GM21423 (cell line): ENCODE measurements around the gene ADGRV1.
"Not testable (repeated sequence)": the region's sequence is repeated elsewhere in the genome, so short reads cannot be mapped to it uniquely, and the experiment has no call there.

Experiments used
- ATAC-seq: cut with Tn5 transposase; IDR thresholded peaks from one replicate; pipeline ENCODE4 v1.9.1; 2021; ENCODE audit warnings: mild to moderate bottlenecking, moderate library complexity; ENCODE audit not compliant: unreplicated experiment

ADGRV1 gene

GRCh38 chr5:90645024-90645610 lies 86.5 kb downstream of the ADGRV1 start:
- no peak for ATAC-seq

- ATAC-seq = no peak
These were observed 92.2 kb downstream of the ADGRV1 start for GRCh38 chr5:90650767-90651166.

GRCh38 chr5:90654215-90654614 lies 95.6 kb downstream of the ADGRV1 start:
- ATAC-seq = no peak

- ATAC-seq = no peak
These were observed 96.8 kb downstream of the ADGRV1 start for GRCh38 chr5:90655423-90655822.

GRCh38 chr5:90657030-90657429 lies 98.4 kb downstream of the ADGRV1 start:
- ATAC-seq = no peak

GRCh38 chr5:90657788-90658187 lies 99.2 kb downstream of the ADGRV1 start:
- no peak for ATAC-seq

- ATAC-seq = no peak
These were observed 100.0 kb downstream of the ADGRV1 start for GRCh38 chr5:90658620-90659019.

GRCh38 chr5:90668079-90668565 lies 109.5 kb downstream of the ADGRV1 start:
- not testable (repeated sequence) for ATAC-seq

GRCh38 chr5:90675222-90675621 lies 116.6 kb downstream of the ADGRV1 start:
- no peak for ATAC-seq

GRCh38 chr5:90680921-90681563 lies 122.4 kb downstream of the ADGRV1 start:
- no peak for ATAC-seq

- no peak for ATAC-seq
These were observed 123.7 kb downstream of the ADGRV1 start for GRCh38 chr5:90682278-90682677.

- ATAC-seq = no peak
These were observed 126.9 kb downstream of the ADGRV1 start for GRCh38 chr5:90685425-90686022.

GRCh38 chr5:90686363-90686762 lies 127.8 kb downstream of the ADGRV1 start:
- ATAC-seq = not testable (repeated sequence)

- not testable (repeated sequence) for ATAC-seq
These were observed 128.9 kb downstream of the ADGRV1 start for GRCh38 chr5:90687458-90687857.

- ATAC-seq = no peak
These were observed 130.5 kb downstream of the ADGRV1 start for GRCh38 chr5:90689064-90689463.

GRCh38 chr5:90690307-90690706 lies 131.7 kb downstream of the ADGRV1 start:
- no peak for ATAC-seq

GRCh38 chr5:90691533-90691932 lies 132.9 kb downstream of the ADGRV1 start:
- no peak for ATAC-seq

- no peak for ATAC-seq
These were observed 137.6 kb downstream of the ADGRV1 start for GRCh38 chr5:90696153-90696552.

GRCh38 chr5:90700299-90700698 lies 141.7 kb downstream of the ADGRV1 start:
- no peak for ATAC-seq

GRCh38 chr5:90703932-90704331 lies 145.3 kb downstream of the ADGRV1 start:
- ATAC-seq = no peak

GRCh38 chr5:90707698-90708097 lies 149.1 kb downstream of the ADGRV1 start:
- no peak for ATAC-seq
